Vagina (tissue), 2 donors: ENCODE data around the gene NT5DC1. TPM values are rescaled to one million over a fixed set of nuclear protein-coding genes. Genes with fewer than 3 reads are reported as not detected.

Source experiments
- DNase-seq, 2 donors: peaks; one replicate each; pipeline ENCODE4 v3.0.0-alpha.2; 2017; ENCODE audit errors: extremely low spot score in 2 of 2
- H3K27ac ChIP-seq: fragments of 200-600 bp; sonication (generic); one replicate; pipeline ENCODE4 v1.5.1; 2019
- H3K27me3 ChIP-seq: fragments of 200-600 bp; sonication (generic); one replicate; pipeline ENCODE4 v1.5.1; 2019
- H3K36me3 ChIP-seq, 2 donors: fragments of 200-600 bp; sonication (generic); one replicate each; pipeline ENCODE4 v1.5.1; 2017 to 2019
- H3K4me1 ChIP-seq: fragments of 200-600 bp; sonication (generic); one replicate; pipeline ENCODE4 v1.5.1; 2019
- H3K4me3 ChIP-seq, 2 donors: fragments of 200-600 bp; sonication (generic); 1 replicate in 1 of 2; 2 replicates in 1 of 2; pipeline ENCODE4 v1.5.1; 2016 to 2019
- H3K9me3 ChIP-seq: fragments of 200-600 bp; sonication (generic); one replicate; pipeline ENCODE4 v1.5.1; 2019
- CTCF ChIP-seq, 3 experiments: fragments of 450-650 bp in 2 of 3; fragments of 200-600 bp in 1 of 3; sonication (generic) in 1 of 3; IDR thresholded peaks; one replicate each; pipeline ENCODE4 v1.5.1; 2017 to 2019; ENCODE audit warnings: antibody characterized with exemption in 3 of 3, mild to moderate bottlenecking in 2 of 3, moderate library complexity in 2 of 3
- POLR2A ChIP-seq, 2 donors: fragments of 450-650 bp; IDR thresholded peaks; one replicate each; pipeline ENCODE4 v1.6.1; 2017; ENCODE audit warnings: antibody characterized with exemption in 2 of 2, mild to moderate bottlenecking in 2 of 2, moderate library complexity in 2 of 2
- POLR2AphosphoS5 ChIP-seq, 2 donors: sonication (generic); formaldehyde crosslinking; IDR thresholded peaks; one replicate each; pipeline ENCODE4 v1.9.0; 2017; ENCODE audit warnings: antibody characterized with exemption in 2 of 2, mild to moderate bottlenecking in 2 of 2, low read depth in 1 of 2; ENCODE audit not compliant: insufficient read depth in 1 of 2
- intact Hi-C: fragments of 100-400 bp; cut with DNase I; formaldehyde crosslinking; loops from one replicate; pipeline ENCODE4 v1.15.1; 2023
- total RNA-seq: library from RNA; depleted of rRNA; stranded (reverse); fragments of >200 nt; gene quantifications from one replicate; pipeline ENCODE4 v1.2.3, GENCODE V29; 2016

Gene NT5DC1
- total RNA-seq, 1 donor from 2014 or later = 6.1 TPM

- Histone ChIP-seq H3K27me3 (no peaks in the 10 kb centered on the region), H3K4me1 (no peaks in the 10 kb centered on the region), H3K36me3 (no peaks in the 10 kb centered on the region), H3K4me3 (no peak overlapping the region), H3K27ac (no peak overlapping the region), H3K9me3 (no peaks in the 10 kb centered on the region)
- no peak for DNase-seq
- intact Hi-C loops = no loop called here
- no peak for TF ChIP-seq POLR2AphosphoS5 (IDR thresholded peaks at IDR 0.05; ENCODE audit: insufficient read depth in 1 of 2, low read depth in 1 of 2)
Measured at GRCh38 chr6:116074732-116075390, 25.8 kb upstream of the NT5DC1 start.

DNA sequence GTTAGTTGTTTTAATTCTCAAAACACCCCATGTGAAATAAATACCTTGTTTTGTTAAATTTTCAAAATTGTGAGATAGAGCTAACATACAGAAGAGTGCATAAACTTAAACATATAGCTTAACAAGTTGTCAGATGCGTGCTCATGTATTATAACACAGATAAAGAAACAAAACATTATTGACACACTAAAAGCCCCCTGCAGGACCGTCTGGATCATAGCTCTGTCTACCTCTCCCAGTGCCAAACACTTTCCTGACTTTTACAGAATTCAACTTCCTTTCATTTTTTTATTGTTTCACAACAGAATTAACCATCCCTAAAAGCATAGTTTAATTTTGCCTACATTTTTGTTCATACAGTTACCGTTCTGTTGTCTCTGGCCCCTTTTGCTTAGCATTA lies 22.1 kb upstream of the NT5DC1 start:
- no peaks in the 10 kb centered on the region for H3K27me3 ChIP-seq
- H3K27ac ChIP-seq = no peak overlapping the region
- no peak for DNase-seq
- no peaks in the 10 kb centered on the region for H3K9me3 ChIP-seq
- no peaks in the 10 kb centered on the region for H3K36me3 ChIP-seq
- no peaks in the 10 kb centered on the region for H3K4me1 ChIP-seq
- intact Hi-C loops = no loop called here
- TF ChIP-seq POLR2A (IDR thresholded peaks at IDR 0.05) = no peak
- TF ChIP-seq POLR2AphosphoS5 (IDR thresholded peaks at IDR 0.05; ENCODE audit: insufficient read depth in 1 of 2, low read depth in 1 of 2) = no peak
- no peak for TF ChIP-seq CTCF (IDR thresholded peaks at IDR 0.05)
- H3K4me3 ChIP-seq = no peak overlapping the region

DNA sequence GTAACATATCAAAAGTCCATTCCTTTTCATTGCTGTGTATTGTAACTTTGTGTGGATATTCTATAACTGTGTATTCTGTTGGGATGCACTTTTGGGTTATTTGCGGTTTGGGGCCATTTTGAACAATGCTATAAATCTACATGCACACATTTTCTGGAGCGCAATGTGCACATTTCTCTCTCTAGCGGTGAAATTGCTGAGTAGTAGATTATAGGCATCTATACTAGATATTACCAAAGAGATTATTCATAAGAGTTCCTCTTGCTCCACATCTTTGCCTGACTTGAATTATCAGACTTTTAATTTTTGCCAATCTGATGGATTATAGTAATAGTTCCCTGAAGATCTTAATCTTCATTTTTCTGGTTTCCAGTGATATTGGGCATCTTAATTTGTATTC lies 21.7 kb upstream of the NT5DC1 start:
- H3K4me1 ChIP-seq = no peaks in the 10 kb centered on the region

GRCh38 chr6:116083052-116083451 lies 17.6 kb upstream of the NT5DC1 start:
- H3K36me3 ChIP-seq = no peaks in the 10 kb centered on the region
- peaks cover 12% of the 10 kb centered on the region for H3K4me1 ChIP-seq
- H3K27ac ChIP-seq = no peak overlapping the region
- no peak overlapping the region for H3K4me3 ChIP-seq
- H3K9me3 ChIP-seq = no peaks in the 10 kb centered on the region
- intact Hi-C loops = no loop called here
- no peaks in the 10 kb centered on the region for H3K27me3 ChIP-seq
- TF ChIP-seq CTCF (IDR thresholded peaks at IDR 0.05) (no peak), POLR2AphosphoS5 (IDR thresholded peaks at IDR 0.05; ENCODE audit: insufficient read depth in 1 of 2, low read depth in 1 of 2) (no peak)
- DNase-seq = no peak

More for the DNA sequence above, 21.7 kb upstream of the NT5DC1 start:
- Histone ChIP-seq H3K27ac (no peak overlapping the region), H3K9me3 (no peaks in the 10 kb centered on the region), H3K4me3 (no peak overlapping the region), H3K27me3 (no peaks in the 10 kb centered on the region), H3K36me3 (no peaks in the 10 kb centered on the region)
- DNase-seq = no peak
- intact Hi-C loops = no loop called here
- TF ChIP-seq POLR2A (IDR thresholded peaks at IDR 0.05) (no peak), POLR2AphosphoS5 (IDR thresholded peaks at IDR 0.05; ENCODE audit: insufficient read depth in 1 of 2, low read depth in 1 of 2) (no peak), CTCF (IDR thresholded peaks at IDR 0.05) (no peak)

GRCh38 chr6:116084284-116084683 lies 16.4 kb upstream of the NT5DC1 start:
- DNase-seq = no peak
- intact Hi-C loops = no loop called here
- TF ChIP-seq POLR2AphosphoS5 (IDR thresholded peaks at IDR 0.05; ENCODE audit: insufficient read depth in 1 of 2, low read depth in 1 of 2) (no peak), POLR2A (IDR thresholded peaks at IDR 0.05) (no peak), CTCF (IDR thresholded peaks at IDR 0.05) (no peak)
- Histone ChIP-seq H3K27ac (no peak overlapping the region), H3K4me3 (no peak overlapping the region), H3K4me1 (peaks cover 12% of the 10 kb centered on the region), H3K9me3 (no peaks in the 10 kb centered on the region), H3K36me3 (no peaks in the 10 kb centered on the region), H3K27me3 (no peaks in the 10 kb centered on the region)
